Measurements from ENCODE around the gene C1orf87. TPM values are rescaled to one million over a fixed set of nuclear protein-coding genes. Genes with fewer than 3 reads are reported as not detected.

Gene C1orf87
- under 1 TPM in 1 of 3 donors, not detected in 2; 0.06 TPM for polyA plus RNA-seq

GRCh38 chr1:60073605-60074278 lies at the start of gene C1orf87:
C1orf87 (minus strand) TSS chr1:60073770; CDS start chr1:60072643, 1,127 bp downstream.
- 20 to 21% (median 20%) methylated on average over 29 to 36 of the region's 36 CpGs for WGBS, 3 donors
- no peak within 1 kb of the TSS for H3K27ac ChIP-seq (ENCODE audit: low read depth, low read length)

GRCh38 chr1:60118085-60118484 lies 44.5 kb upstream of the C1orf87 start:
- no peak overlapping the region for H3K27ac ChIP-seq (ENCODE audit: low read depth, low read length)
- WGBS, 3 donors = 64 to 72% (median 72%) methylated on average over 4 of the region's 4 CpGs

- no peak overlapping the region for H3K27ac ChIP-seq (ENCODE audit: low read depth, low read length)
- WGBS, 3 donors = 64 to 81% (median 78%) methylated on average over 7 of the region's 7 CpGs
Measured at GRCh38 chr1:60114745-60115318, 41.3 kb upstream of the C1orf87 start.

- H3K27ac ChIP-seq (ENCODE audit: low read depth, low read length) = no peak overlapping the region
- WGBS, 3 donors = 81 to 93% (median 84%) methylated on average over 1 of the region's 1 CpG
Measured at GRCh38 chr1:60113596-60113995, 40.0 kb upstream of the C1orf87 start.

- no peak overlapping the region for H3K27ac ChIP-seq (ENCODE audit: low read depth, low read length)
- 96 to 98% (median 96%) methylated on average over 2 of the region's 2 CpGs for WGBS, 3 donors
Measured at GRCh38 chr1:60113028-60113427, 39.5 kb upstream of the C1orf87 start.

- 56 to 79% (median 67%) methylated on average over 1 of the region's 1 CpG for WGBS, 3 donors
- H3K27ac ChIP-seq (ENCODE audit: low read depth, low read length) = no peak overlapping the region
Measured at GRCh38 chr1:60111716-60112115, 38.1 kb upstream of the C1orf87 start.

- H3K27ac ChIP-seq (ENCODE audit: low read depth, low read length) = no peak overlapping the region
- 93 to 96% (median 93%) methylated on average over 2 of the region's 2 CpGs for WGBS, 3 donors
Measured at GRCh38 chr1:60111118-60111517, 37.5 kb upstream of the C1orf87 start.

- no peak overlapping the region for H3K27ac ChIP-seq (ENCODE audit: low read depth, low read length)
- WGBS, 3 donors = 76 to 79% (median 76%) methylated on average over 3 of the region's 3 CpGs
Measured at GRCh38 chr1:60108196-60108595, 34.6 kb upstream of the C1orf87 start.

- H3K27ac ChIP-seq (ENCODE audit: low read depth, low read length) = no peak overlapping the region
- 48 to 71% (median 57%) methylated on average over 2 of the region's 2 CpGs for WGBS, 3 donors
Measured at GRCh38 chr1:60103186-60103585, 29.6 kb upstream of the C1orf87 start.

- H3K27ac ChIP-seq (ENCODE audit: low read depth, low read length) = no peak overlapping the region
- WGBS, 3 donors = 66 to 83% (median 71%) methylated on average over 3 of the region's 3 CpGs
Measured at GRCh38 chr1:60102267-60103061, 28.9 kb upstream of the C1orf87 start.

GRCh38 chr1:60101516-60101915 lies 27.9 kb upstream of the C1orf87 start:
- H3K27ac ChIP-seq (ENCODE audit: low read depth, low read length) = no peak overlapping the region
- WGBS, 3 donors = 67 to 81% (median 72%) methylated on average over 2 of the region's 2 CpGs

GRCh38 chr1:60091195-60091715 lies 17.7 kb upstream of the C1orf87 start:
- H3K27ac ChIP-seq (ENCODE audit: low read depth, low read length) = no peak overlapping the region
- 79 to 93% (median 93%) methylated on average over 6 of the region's 6 CpGs for WGBS, 3 donors

GRCh38 chr1:60090655-60091054 lies 17.1 kb upstream of the C1orf87 start:
- H3K27ac ChIP-seq (ENCODE audit: low read depth, low read length) = no peak overlapping the region
- WGBS, 3 donors = 46 to 84% (median 81%) methylated on average over 2 of the region's 2 CpGs

GRCh38 chr1:60088620-60089155 lies 15.1 kb upstream of the C1orf87 start:
- 72 to 76% (median 73%) methylated on average over 5 of the region's 5 CpGs for WGBS, 3 donors
- H3K27ac ChIP-seq (ENCODE audit: low read depth, low read length) = no peak overlapping the region

- H3K27ac ChIP-seq (ENCODE audit: low read depth, low read length) = no peak overlapping the region
Measured at GRCh38 chr1:60087681-60088080, 14.1 kb upstream of the C1orf87 start.

- WGBS, 3 donors = 72 to 79% (median 77%) methylated on average over 4 of the region's 4 CpGs
- H3K27ac ChIP-seq (ENCODE audit: low read depth, low read length) = no peak overlapping the region
Measured at GRCh38 chr1:60078182-60078581, 4.6 kb upstream of the C1orf87 start.

GRCh38 chr1:60071296-60071695 lies 2.3 kb downstream of the C1orf87 start:
- WGBS, 3 donors = 51 to 63% (median 57%) methylated on average over 1 of the region's 1 CpG
- H3K27ac ChIP-seq (ENCODE audit: low read depth, low read length) = no peak overlapping the region

- H3K27ac ChIP-seq (ENCODE audit: low read depth, low read length) = no peak overlapping the region
- 90 to 98% (median 93%) methylated on average over 1 of the region's 1 CpG for WGBS, 3 donors
Measured at GRCh38 chr1:60069691-60070090, 3.9 kb downstream of the C1orf87 start.
